Coronary artery (tissue), 2 donors: ENCODE results near the gene SLC17A2.

Source experiments
- DNase-seq: peaks from one replicate; pipeline ENCODE4 v3.0.0-alpha.2; 2017; ENCODE audit warnings: low spot score
- H3K27ac ChIP-seq, 2 donors: fragments of 200-600 bp; sonication (generic); one replicate each; pipeline ENCODE4 v1.5.1; 2016 to 2019
- H3K4me3 ChIP-seq: fragments of 200-600 bp; sonication (generic); 2 replicates; pipeline ENCODE4 v1.5.1; 2016; ENCODE audit warnings: mild to moderate bottlenecking, moderate library complexity
- TF ChIP-seq, protein P1 (sequence below): fragments of 200-600 bp; sonication (generic); IDR thresholded peaks from one replicate; pipeline ENCODE4 v1.5.1; 2019; ENCODE audit warnings: antibody characterized with exemption

Gene SLC17A2

DNA sequence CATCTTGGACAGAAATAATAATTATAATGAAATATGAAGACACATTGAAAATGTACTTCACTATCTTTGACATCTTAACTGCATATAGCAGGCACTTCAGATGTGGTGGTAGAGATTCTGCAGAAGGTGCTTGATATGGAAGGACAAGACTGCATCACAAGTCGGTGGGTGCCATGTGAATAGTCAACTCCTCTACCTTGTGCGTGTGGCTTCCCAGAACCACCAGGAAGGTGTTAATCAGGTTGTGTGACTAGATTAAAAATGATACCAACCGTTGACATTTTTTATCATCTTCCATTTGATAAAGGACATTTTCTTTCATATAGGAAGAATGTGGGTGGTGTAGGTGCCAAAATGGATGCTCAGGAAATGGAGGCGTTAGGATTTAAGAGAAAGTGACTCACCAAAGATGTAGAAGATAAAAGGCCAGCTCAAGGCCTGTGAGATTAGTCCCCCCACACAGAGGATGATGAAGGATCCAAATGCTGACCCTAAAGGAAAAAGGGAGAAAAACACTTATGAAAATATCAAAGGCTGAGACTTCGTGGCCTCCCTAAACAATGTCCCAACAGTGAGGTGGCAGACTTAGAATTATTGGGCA, 12.3 kb downstream of the SLC17A2 start:
- no peak overlapping the region for H3K4me3 ChIP-seq
- no peak overlapping the region for H3K27ac ChIP-seq
- no peak for DNase-seq
- TF ChIP-seq, protein P1, sequence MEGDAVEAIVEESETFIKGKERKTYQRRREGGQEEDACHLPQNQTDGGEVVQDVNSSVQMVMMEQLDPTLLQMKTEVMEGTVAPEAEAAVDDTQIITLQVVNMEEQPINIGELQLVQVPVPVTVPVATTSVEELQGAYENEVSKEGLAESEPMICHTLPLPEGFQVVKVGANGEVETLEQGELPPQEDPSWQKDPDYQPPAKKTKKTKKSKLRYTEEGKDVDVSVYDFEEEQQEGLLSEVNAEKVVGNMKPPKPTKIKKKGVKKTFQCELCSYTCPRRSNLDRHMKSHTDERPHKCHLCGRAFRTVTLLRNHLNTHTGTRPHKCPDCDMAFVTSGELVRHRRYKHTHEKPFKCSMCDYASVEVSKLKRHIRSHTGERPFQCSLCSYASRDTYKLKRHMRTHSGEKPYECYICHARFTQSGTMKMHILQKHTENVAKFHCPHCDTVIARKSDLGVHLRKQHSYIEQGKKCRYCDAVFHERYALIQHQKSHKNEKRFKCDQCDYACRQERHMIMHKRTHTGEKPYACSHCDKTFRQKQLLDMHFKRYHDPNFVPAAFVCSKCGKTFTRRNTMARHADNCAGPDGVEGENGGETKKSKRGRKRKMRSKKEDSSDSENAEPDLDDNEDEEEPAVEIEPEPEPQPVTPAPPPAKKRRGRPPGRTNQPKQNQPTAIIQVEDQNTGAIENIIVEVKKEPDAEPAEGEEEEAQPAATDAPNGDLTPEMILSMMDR, result no peak

DNA sequence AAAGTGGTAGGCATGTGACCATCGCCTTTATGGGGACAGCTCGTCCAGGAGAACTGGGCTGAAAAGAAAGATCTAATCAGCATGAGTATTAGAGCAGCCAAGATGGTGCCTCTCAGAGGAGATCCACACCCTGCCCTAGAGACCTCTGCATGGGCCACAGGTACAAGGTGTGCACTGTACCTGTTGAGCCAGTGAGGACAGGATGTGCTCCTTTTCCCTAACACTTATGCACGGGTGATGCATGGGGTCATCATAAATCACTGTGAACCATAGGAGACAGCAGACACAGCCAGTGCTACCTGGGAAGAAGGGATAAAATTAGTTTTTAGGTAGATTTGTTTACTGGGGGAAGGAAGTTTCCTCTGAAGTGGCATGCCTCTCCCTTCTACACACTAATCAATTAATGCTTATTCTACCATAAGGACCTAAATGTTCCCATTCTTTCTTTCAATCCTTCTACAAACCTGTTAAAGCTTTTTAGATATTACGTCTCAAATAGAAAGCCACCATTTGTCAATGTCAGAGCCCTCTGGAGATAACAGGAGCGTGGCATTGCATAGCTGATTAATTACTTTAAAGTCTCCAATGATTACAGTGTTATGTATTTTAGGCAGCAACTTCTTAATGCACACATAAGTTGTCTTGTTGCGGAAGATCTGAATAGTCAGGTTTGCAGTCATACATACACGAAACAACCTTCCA, 13.6 kb downstream of the SLC17A2 start:
- H3K4me3 ChIP-seq, result no peak overlapping the region
- H3K27ac ChIP-seq, result no peak overlapping the region
- TF ChIP-seq, protein P1, result no peak
- no peak for DNase-seq

DNA sequence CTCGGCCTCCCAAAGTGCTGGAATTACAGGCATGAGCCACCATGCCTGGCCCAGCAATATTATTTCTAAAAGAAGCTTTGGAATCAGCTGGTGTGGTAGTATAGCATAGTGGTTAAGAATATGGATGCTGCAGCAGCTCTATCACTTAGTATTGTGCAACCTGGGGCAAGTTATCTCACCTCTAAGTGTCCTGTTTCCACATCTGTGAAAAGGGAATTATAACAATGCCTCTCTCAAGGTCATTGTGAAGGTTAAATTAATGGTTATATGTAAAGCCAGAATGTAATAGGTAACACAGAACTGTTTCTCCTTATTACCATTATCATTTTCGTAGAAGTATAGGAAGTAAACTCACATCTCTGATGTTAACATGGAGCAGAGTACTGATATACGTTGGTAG, 14.2 kb downstream of the SLC17A2 start:
- TF ChIP-seq, protein P1, result no peak
- Histone ChIP-seq H3K27ac (no peak overlapping the region), H3K4me3 (no peak overlapping the region)
- no peak for DNase-seq

DNA sequence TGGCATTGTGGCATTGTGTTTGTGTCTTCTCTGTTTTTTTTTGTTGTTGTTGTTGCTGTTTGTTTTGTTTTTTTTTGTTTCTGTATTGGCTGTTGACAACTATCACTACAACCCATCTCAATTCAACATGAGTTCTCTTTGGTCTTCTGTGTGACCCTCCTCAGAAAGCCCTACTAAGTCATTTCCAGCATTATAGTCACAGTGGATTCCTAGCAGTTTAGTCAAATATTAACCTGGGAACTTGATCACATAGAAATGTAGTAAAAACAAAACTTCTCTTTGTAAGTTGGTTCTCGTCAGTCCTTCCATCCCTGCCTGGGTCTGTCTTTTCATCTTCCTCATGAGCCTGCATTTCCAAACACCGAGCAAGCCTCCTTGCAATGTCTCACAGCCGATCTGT, 16.8 kb downstream of the SLC17A2 start:
- TF ChIP-seq, protein P1, result no peak
- no peak for DNase-seq
- no peak overlapping the region for H3K27ac ChIP-seq

DNA sequence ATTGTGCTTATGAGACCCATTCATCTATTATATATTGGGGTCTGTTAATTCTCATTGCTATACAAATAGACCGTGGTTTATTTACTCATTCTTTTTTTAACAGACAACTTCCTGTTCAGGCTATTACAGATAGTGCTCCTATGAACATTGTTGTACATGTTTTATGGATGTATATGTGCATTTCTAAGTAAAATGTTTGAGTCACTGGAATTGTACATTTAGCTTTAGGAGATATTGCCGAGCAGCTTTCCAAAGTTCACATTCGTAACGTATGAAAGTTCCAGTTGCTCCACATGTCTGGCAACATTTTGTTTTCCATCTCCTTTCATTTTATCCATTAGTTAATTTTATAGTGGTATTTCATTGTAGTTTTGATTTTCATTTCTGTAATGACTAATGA, 19.1 kb downstream of the SLC17A2 start:
- TF ChIP-seq, protein P1, result no peak
- Histone ChIP-seq H3K4me3 (no peak overlapping the region), H3K27ac (no peak overlapping the region)
- DNase-seq, result no peak

More for the DNA sequence above, 16.8 kb downstream of the SLC17A2 start:
- H3K4me3 ChIP-seq, result no peak overlapping the region

DNA sequence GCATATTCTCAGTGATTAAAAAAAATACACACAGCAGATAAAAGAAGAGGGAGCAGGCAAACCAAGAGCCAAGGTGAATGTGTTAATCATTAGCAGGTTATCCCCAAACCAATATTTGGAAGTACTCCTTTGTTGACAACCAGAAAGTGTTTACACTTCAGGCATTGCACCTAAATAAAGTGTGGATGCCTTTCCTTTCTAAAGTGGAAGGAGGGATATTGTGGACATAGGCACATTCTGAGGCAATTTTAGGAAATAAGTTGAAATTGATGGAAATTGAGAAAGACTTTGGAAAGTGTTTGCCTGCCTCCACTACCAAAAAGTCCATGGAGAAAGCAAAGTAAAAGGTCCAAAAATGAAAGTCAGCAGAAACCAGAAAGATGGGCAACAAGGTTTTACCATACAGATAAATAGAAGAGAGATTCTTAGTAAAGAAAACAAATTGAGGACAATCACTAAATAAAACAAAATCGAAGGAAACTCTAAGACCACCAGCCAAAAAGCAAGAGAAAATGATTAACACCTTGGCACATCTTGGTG, 22.9 kb downstream of the SLC17A2 start:
- TF ChIP-seq, protein P1, result no peak
- Histone ChIP-seq H3K27ac (no peak overlapping the region), H3K4me3 (no peak overlapping the region)
- DNase-seq, result no peak
